HG03108 (cell line): Measurements from ENCODE around the gene ARHGEF5.
"Not testable (repeated sequence)": the region's sequence is repeated elsewhere in the genome, so short reads cannot be mapped to it uniquely, and the experiment has no call there.

Experiments
- ATAC-seq: cut with Tn5 transposase; IDR thresholded peaks from one replicate; pipeline ENCODE4 v1.9.1; 2021; ENCODE audit warnings: moderate library complexity; ENCODE audit not compliant: unreplicated experiment

The ARHGEF5 gene

DNA sequence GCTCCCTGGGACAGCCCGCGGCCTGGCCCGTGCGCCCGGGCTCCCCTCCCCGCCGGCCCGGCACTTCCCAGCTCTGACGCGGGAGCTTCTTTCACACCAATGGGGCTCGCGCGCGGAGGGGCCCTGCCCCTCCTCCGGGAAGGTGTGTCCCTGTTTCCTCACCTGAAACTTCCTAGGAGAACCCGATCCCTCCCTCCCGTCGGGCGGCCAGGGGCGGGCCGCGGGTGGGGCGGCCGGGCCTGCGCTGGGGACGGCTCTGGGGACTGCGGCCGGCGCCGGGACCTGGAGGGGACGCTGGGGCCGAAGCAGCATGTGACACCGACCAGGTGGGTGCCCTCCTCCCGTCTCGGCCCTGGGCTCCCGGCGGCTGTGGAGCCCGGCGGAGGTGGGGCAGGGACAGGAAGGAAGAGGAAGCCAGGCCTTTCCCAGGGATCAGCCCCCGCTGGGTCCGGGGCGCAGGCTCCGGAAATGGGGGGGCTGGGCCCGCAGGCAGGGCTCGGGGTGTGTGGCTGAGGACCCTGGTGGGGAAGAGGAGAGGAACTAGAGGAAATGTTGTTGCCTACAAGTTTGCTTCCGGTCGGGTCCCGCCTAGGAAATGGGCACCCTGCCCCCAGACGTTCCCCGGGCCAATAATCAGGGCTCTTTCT is at the start of gene ARHGEF5:
Gene ARHGEF5 (plus strand): TSS at position 227 of the 647 bp plus-strand sequence. CDS start 7,268 bp downstream, outside the sequence.
- peak; percentile 65 for ATAC-seq

DNA sequence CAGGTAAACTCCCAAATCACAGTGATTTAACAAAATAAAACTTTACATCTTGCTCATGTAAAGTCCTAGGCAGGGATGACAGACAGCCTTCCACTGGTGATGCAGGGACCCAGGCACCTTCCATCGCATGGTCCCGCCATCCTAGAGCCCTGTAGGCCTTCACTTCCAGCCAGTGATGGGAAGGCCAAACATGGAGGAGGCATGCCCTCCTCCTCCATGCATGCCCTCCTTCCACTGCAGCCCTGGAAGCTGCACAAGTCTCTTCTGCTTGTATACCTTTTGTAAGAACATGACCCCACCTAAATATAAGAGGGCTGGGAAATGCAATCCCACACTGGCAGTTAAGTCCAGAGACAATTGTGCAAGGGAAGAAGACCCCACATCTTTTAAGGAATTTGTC is 45.5 kb upstream of the ARHGEF5 start:
- ATAC-seq: not testable (repeated sequence)

- ATAC-seq: not testable (repeated sequence)
Observed at GRCh38 chr7:144311218-144311617, 44.0 kb upstream of the ARHGEF5 start.

GRCh38 chr7:144311872-144312469 is 43.2 kb upstream of the ARHGEF5 start, which contains the start of gene OR2A1:
Gene OR2A1, plus strand, starts transcription at chr7:144312419. Its CDS starts 5,706 bp downstream, at chr7:144318125.
- not testable (repeated sequence) for ATAC-seq

- not testable (repeated sequence) for ATAC-seq
Observed at GRCh38 chr7:144317537-144317936, 37.7 kb upstream of the ARHGEF5 start.

DNA sequence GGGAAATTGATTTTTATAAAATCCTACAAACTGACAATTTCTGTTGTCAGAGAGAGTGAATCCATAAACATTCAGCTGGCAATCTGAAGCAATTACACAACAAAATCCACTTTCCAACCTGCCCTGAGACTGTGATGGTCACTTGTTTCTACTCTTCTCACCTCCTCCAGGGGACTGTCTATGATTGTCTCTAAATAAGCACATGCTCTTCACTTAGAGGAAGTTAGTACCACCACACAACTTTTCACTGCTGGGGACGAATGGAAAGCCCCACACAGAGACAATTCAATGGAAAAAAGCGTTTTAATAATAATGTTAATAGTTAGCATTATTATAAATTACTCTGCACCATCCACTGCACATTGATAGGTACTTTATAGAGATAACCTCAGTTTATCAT is 35.7 kb upstream of the ARHGEF5 start:
- not testable (repeated sequence) for ATAC-seq

DNA sequence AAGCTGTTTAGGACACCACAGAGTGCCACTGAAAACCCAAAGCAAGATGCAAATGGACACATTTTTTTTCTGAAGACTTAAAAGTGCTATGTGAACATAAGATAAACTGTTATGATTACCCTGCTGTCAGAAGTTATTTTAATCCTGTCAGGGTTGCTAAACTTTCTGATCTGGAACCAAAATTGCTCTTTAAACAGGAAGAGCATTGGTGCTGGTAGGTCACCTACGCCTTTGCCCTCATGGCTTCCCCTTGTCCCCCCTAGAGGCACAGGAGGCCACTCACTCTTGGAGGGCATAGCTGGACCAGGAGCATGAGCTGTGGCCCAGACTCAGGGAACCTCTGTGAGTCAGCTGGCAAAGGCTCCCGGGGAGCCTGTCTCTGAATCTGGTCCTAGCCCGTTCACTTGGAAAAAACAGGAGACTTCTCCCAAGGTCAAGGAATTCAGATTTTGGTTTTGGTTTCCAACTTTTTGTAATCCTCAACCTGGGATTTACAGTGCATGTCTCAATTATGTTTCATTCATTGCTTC is 33.5 kb upstream of the ARHGEF5 start:
- not testable (repeated sequence) for ATAC-seq

DNA sequence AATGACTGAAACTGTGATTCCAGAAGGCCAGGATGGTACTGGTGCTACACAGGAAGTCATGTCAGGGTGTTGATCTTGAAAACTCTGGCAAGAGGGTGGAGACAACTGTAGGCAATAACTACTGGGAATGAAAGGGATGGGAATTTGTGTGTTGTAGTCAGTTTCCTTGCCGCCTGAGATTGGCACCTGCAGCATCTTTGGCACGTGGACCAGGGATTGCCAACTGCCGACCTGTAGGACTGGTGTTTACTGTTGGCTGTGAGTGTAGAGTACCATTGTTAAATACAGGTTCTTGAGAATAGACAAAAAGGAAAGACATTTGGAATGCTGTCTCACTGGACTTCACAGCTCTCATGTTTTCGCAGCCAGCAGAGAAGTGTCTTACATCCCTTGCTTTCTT is 31.8 kb upstream of the ARHGEF5 start:
- ATAC-seq: not testable (repeated sequence)

DNA sequence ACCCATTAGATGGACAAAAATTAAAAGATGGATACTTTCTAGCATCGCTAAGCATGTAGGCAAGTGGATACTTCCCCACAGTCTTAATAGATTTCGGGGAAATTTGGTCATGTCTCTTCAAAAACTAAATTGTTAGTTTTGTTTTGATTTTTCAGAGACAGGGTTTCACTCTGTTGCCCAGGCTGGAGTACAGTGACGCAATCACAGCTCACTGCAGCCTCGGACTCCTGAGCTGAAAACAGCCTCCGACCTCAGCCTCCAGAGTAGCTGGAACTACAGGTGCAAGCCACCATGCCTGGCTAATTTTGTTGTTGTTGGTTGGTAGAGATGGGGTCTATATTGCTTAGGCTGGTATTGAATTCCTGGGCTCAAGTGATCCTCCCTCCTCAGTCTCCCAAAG is 29.3 kb upstream of the ARHGEF5 start:
- not testable (repeated sequence) for ATAC-seq

DNA sequence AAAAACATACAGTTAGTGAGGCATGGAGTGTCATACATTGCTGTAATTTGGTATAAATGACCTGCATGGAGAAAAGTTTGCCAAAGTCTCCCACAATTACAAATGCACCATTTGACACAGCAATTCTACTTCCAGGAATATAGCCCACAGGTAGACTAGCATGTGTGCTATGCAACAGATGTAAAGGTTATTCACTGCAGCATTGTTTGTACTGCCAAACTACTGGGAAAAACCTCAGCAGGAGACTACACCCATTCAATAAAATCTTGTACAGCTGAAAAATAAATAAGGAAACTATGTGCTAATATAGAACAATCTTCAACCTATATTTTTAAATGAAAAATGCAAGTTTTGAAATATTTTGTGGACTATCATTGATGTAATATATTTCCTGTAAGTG is 25.2 kb upstream of the ARHGEF5 start:
- ATAC-seq: not testable (repeated sequence)

DNA sequence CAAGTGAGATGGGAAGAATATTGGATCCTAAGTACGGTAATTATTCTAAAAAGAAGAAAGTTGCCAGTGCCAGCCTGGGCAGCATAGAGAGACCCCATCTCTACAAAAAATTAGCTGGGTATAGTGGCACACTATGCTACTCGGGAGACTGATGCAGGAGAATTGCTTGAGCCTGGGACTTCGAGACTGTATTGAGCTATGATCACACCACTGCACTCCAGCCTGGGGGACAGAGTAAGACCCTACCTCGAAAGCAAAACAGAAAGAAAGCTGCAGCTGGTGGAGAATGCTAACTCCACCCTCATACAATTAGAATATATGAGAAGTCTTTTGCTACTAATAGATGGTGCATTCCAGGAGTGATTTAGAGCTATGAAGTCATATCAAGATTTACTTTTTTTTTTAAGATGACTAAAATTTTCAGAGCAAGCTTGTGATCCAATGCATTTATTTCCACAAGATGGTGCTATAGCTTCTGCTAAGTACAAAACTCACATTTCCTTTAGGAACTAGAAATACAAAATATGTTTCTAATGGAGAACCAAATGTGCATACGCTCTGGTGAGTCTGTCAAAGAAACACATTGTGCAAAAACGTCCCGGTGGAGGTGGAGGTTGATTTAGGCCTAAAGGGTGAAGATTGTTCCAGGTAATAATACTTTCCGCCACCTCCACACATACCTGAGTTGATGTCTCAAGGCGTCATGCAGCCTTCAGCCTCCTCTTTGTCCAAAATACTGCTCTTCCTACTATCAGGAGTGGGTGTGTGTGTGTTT is 23.8 kb upstream of the ARHGEF5 start:
- not testable (repeated sequence) for ATAC-seq

GRCh38 chr7:144331996-144332288 is 23.3 kb upstream of the ARHGEF5 start:
- ATAC-seq: not testable (repeated sequence)

DNA sequence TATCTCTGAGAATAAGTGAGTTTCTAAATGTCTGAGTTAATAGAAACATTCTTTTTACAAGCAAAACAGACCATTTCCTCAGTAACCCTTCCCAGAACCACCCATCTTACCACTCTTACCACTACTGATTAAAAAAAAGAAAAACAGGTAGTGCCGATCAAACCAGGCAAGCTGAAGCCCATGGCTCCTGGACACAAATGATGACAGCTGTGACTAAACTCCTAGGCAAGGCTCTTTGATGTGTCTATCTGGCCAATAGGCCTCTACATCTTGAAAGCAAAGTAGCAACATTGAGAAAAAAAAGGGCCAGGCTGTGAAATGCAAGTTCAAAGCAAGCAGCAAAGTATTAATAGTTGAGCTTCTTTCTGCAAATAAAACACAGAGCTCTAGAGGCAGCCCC is 6.6 kb upstream of the ARHGEF5 start:
- peak; percentile 37 for ATAC-seq

DNA sequence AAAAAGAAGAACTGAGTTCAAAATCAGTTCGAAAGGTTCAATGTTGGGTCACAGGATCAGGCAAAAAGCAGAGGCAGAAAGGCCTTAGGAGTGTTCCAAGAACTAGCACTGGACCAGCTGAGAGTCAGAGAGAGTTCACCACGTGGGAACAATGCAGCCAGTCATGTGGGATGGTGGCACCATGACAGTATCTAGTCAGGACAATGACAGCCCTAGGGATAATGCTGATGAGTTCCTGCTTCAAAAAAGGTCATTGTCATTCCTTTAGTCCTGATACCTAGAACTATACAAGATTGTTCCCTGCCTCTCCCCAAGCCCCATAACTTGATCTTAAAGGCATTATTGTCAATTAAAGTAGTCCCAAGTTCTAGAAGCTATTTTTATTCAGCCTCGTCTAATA is 3.5 kb upstream of the ARHGEF5 start:
- ATAC-seq: not testable (repeated sequence)

GRCh38 chr7:144356185-144356584 is 983 bp downstream of the ARHGEF5 start:
- ATAC-seq: not testable (repeated sequence)

GRCh38 chr7:144356860-144357259 is 1.7 kb downstream of the ARHGEF5 start:
- not testable (repeated sequence) for ATAC-seq

GRCh38 chr7:144362061-144362460 is 6.9 kb downstream of the ARHGEF5 start:
- not testable (repeated sequence) for ATAC-seq

DNA sequence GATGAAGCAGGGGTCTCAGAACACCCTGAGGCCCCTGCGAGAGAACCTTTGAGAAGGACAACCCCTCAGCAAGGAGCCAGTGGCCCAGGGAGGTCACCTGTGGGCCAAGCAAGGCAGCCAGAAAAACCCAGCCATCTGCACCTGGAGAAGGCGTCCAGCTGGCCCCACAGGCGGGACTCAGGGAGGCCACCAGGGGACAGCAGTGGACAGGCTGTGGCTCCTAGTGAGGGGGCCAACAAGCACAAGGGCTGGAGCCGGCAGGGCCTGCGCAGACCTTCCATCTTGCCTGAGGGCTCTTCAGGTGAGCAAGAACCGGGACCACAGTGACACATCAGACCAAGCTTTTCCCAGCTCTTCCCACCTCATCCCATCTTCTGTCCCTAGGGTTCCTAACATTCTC is 10.3 kb downstream of the ARHGEF5 start:
- not testable (repeated sequence) for ATAC-seq

DNA sequence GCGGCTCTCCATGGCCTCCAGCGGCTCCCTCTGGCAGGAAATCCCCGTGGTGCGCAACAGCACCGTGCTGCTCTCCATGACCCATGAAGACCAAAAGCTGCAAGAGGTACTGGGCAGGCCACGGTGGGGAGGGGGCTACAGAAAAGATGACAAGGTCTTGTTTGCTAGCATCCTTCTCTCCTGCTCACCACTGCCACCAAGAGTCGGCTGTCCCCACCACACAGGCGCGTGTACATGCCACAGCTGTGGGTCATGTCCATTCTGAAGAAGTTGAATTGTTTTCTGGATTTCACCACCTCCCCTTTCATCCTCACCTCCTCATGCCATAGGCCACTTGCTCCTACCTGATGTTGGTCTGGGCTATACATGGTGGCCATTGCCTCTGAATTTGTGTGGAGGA is 12.0 kb downstream of the ARHGEF5 start:
- not testable (repeated sequence) for ATAC-seq

- ATAC-seq: not testable (repeated sequence)
Observed at GRCh38 chr7:144369221-144369620, 14.0 kb downstream of the ARHGEF5 start.

DNA sequence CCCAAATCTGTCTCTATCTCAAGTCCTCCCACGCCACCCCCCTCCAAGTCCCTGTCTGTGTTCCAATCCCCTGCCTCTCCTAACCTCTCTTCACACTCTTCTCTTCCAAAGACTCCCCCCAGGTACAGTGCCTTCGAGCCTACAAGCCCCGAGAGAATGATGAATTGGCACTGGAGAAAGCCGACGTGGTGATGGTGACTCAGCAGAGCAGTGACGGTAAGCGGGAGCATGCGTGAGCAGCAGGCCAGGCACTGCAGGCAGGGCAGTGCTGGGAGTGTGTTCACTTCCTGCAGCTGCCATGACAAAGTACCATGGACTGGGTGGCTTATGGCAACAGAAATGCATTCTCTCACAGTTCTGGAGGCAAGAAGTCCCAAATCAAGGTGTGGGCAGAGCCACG is 23.4 kb downstream of the ARHGEF5 start:
- ATAC-seq: no peak
